ENCODE data around the gene ETNK2. TPM values are rescaled to one million over a fixed set of nuclear protein-coding genes. Genes with fewer than 3 reads are reported as not detected.

Gene ETNK2
- total RNA-seq, 1 experiment from 2014 or later: 21.9 TPM

- DNase-seq: no peak
- Histone ChIP-seq H3K27me3 (replicated peaks; ENCODE audit: control insufficient read depth, insufficient read depth, low read length) (no peaks in the 10 kb centered on the region), H3K36me3 (ENCODE audit: control insufficient read depth, insufficient read depth, low read length) (peaks cover 2% of the 10 kb centered on the region), H3K4me3 (ENCODE audit: low read depth, low read length) (no peak overlapping the region), H3K4me1 (peaks cover 5% of the 10 kb centered on the region; the same call in 1 of the 2 replicates), H3K9me3 (no peaks in the 10 kb centered on the region)
- ChIA-PET POLR2A (no interaction called here), CTCF (interaction anchor here (4.0 kb wide), 1 partner anchor 256 kb away, joined by 60 read pairs; no protein-coding TSS in a partner anchor)
- Mint-ChIP-seq H3K36me3 (ENCODE audit: insufficient read depth, unreplicated experiment) (peaks cover 27% of the 10 kb centered on the region), H3K9me3 (ENCODE audit: unreplicated experiment) (no peaks in the 10 kb centered on the region), H3K27me3 (ENCODE audit: insufficient read depth, unreplicated experiment) (no peaks in the 10 kb centered on the region), H3K4me3 (ENCODE audit: unreplicated experiment) (no peak overlapping the region), H3K27ac (ENCODE audit: unreplicated experiment) (no peak overlapping the region), H3K4me1 (ENCODE audit: low read depth, unreplicated experiment) (peaks cover 19% of the 10 kb centered on the region)
- intact Hi-C loops (cut with micrococcal nuclease; ENCODE audit: unreplicated experiment): loop anchor here (10.0 kb wide), 1 partner anchor 121 kb away; no protein-coding TSS in a partner anchor
- no TSS peak for BruUV-seq (replicated peaks)
- no peak for TF ChIP-seq CTCF (IDR thresholded peaks at IDR 0.05; ENCODE audit: insufficient read depth in 1 of 2, low read depth in 1 of 2, low read length in 1 of 2, severe bottlenecking in 1 of 2, unreplicated experiment in 1 of 2)
Observed at GRCh38 chr1:204125759-204126351, 26.0 kb downstream of the ETNK2 start.

- Histone ChIP-seq H3K36me3 (ENCODE audit: control insufficient read depth, insufficient read depth, low read length) (peaks cover 2% of the 10 kb centered on the region), H3K4me1 (peaks cover 5% of the 10 kb centered on the region; the same call in 1 of the 2 replicates), H3K27me3 (replicated peaks; ENCODE audit: control insufficient read depth, insufficient read depth, low read length) (no peaks in the 10 kb centered on the region), H3K9me3 (no peaks in the 10 kb centered on the region), H3K4me3 (ENCODE audit: low read depth, low read length) (no peak overlapping the region)
- Mint-ChIP-seq H3K4me1 (ENCODE audit: low read depth, unreplicated experiment) (peaks cover 19% of the 10 kb centered on the region), H3K36me3 (ENCODE audit: insufficient read depth, unreplicated experiment) (peaks cover 26% of the 10 kb centered on the region), H3K27me3 (ENCODE audit: insufficient read depth, unreplicated experiment) (no peaks in the 10 kb centered on the region), H3K9me3 (ENCODE audit: unreplicated experiment) (no peaks in the 10 kb centered on the region), H3K4me3 (ENCODE audit: unreplicated experiment) (no peak overlapping the region), H3K27ac (ENCODE audit: unreplicated experiment) (no peak overlapping the region)
- BruUV-seq (replicated peaks): no TSS peak
- ChIA-PET CTCF (no interaction called here), POLR2A (no interaction called here)
- intact Hi-C loops (cut with micrococcal nuclease; ENCODE audit: unreplicated experiment): loop anchor here (10.0 kb wide), 1 partner anchor 120 kb away; no protein-coding TSS in a partner anchor
- TF ChIP-seq CTCF (IDR thresholded peaks at IDR 0.05; ENCODE audit: insufficient read depth in 1 of 2, low read depth in 1 of 2, low read length in 1 of 2, severe bottlenecking in 1 of 2, unreplicated experiment in 1 of 2): no peak
- DNase-seq: no peak
Observed at GRCh38 chr1:204124639-204125038, 27.2 kb downstream of the ETNK2 start.

GRCh38 chr1:204123376-204123775, 28.5 kb downstream of the ETNK2 start:
- Histone ChIP-seq H3K9me3 (no peaks in the 10 kb centered on the region), H3K36me3 (ENCODE audit: control insufficient read depth, insufficient read depth, low read length) (peaks cover 2% of the 10 kb centered on the region), H3K4me3 (ENCODE audit: low read depth, low read length) (no peak overlapping the region), H3K27me3 (replicated peaks; ENCODE audit: control insufficient read depth, insufficient read depth, low read length) (no peaks in the 10 kb centered on the region), H3K4me1 (no peaks in the 10 kb centered on the region)
- Mint-ChIP-seq H3K4me1 (ENCODE audit: low read depth, unreplicated experiment) (peaks cover 9% of the 10 kb centered on the region), H3K27ac (ENCODE audit: unreplicated experiment) (no peak overlapping the region), H3K9me3 (ENCODE audit: unreplicated experiment) (no peaks in the 10 kb centered on the region), H3K4me3 (ENCODE audit: unreplicated experiment) (no peak overlapping the region), H3K27me3 (ENCODE audit: insufficient read depth, unreplicated experiment) (no peaks in the 10 kb centered on the region), H3K36me3 (ENCODE audit: insufficient read depth, unreplicated experiment) (peaks cover 15% of the 10 kb centered on the region)
- ChIA-PET POLR2A (no interaction called here), CTCF (no interaction called here)
- TF ChIP-seq CTCF (IDR thresholded peaks at IDR 0.05; ENCODE audit: insufficient read depth in 1 of 2, low read depth in 1 of 2, low read length in 1 of 2, severe bottlenecking in 1 of 2, unreplicated experiment in 1 of 2): peak in 1 of 2 experiments; percentile 31
- intact Hi-C loops (cut with micrococcal nuclease; ENCODE audit: unreplicated experiment): loop anchor here (10.0 kb wide), 1 partner anchor 119 kb away; no protein-coding TSS in a partner anchor
- no TSS peak for BruUV-seq (replicated peaks)
- DNase-seq: no peak
